MCF 10A (cell line): ENCODE measurements around the gene RCC2. TPM values are rescaled to one million over a fixed set of nuclear protein-coding genes. Genes with fewer than 3 reads are reported as not detected.

Experiments
- BruUV-seq: library from RNA; stranded (reverse); fragments of 400-500 nt; replicated peaks from 2 replicates; lab custom pipeline; 2021; lab: Mats Ljungman, UMichigan
- CTCF ChIA-PET: fragments of 300-600 bp; sonication (Branson Sonifier 250); formaldehyde crosslinking; extraction: SDS; loops from one replicate; lab custom pipeline; 2021; ENCODE audit warnings: antibody characterized with exemption, inconsistent platforms; lab: Yijun Ruan, JAX
- POLR2A ChIA-PET: fragments of 300-600, 350-650 bp; sonication (Branson Sonifier 250); formaldehyde crosslinking; extraction: SDS; loops from one replicate; lab custom pipeline; 2020; ENCODE audit warnings: antibody characterized with exemption, inconsistent platforms; lab: Yijun Ruan, JAX
- DNase-seq: peaks from one replicate; pipeline ENCODE4 v3.0.0-alpha.2; 2018; ENCODE audit not compliant: unreplicated experiment
- H3K27ac Mint-ChIP-seq: one replicate; pipeline ENCODE4 v1.8.0; 2022; ENCODE audit warnings: mild to moderate bottlenecking, low read depth, mixed read lengths; ENCODE audit not compliant: unreplicated experiment
- H3K27me3 Mint-ChIP-seq: one replicate; pipeline ENCODE4 v1.8.0; 2022; ENCODE audit warnings: mixed read lengths; ENCODE audit not compliant: insufficient read depth, unreplicated experiment
- H3K36me3 Mint-ChIP-seq: one replicate; pipeline ENCODE4 v1.8.0; 2022; ENCODE audit warnings: mild to moderate bottlenecking, moderate library complexity, mixed read lengths; ENCODE audit not compliant: insufficient read depth, unreplicated experiment
- H3K4me1 Mint-ChIP-seq: one replicate; pipeline ENCODE4 v1.8.0; 2022; ENCODE audit warnings: mixed read lengths; ENCODE audit not compliant: insufficient read depth, unreplicated experiment
- H3K4me3 Mint-ChIP-seq: one replicate; pipeline ENCODE4 v1.8.0; 2022; ENCODE audit warnings: mild to moderate bottlenecking, moderate library complexity, mixed read lengths; ENCODE audit not compliant: unreplicated experiment
- H3K9me3 Mint-ChIP-seq: one replicate; pipeline ENCODE4 v1.8.0; 2022; ENCODE audit warnings: mixed read lengths; ENCODE audit not compliant: unreplicated experiment
- intact Hi-C: fragments of 100-400 bp; cut with micrococcal nuclease; formaldehyde crosslinking; loops from 2 replicates; pipeline ENCODE4 v1.14.1; 2022
- total RNA-seq: library from RNA; stranded (reverse); gene quantifications from 2 replicates; pipeline ENCODE4 v1.2.3, GENCODE V29; 2022
- TF ChIP-seq, protein P1 (sequence below): fragments of 200-600 bp; IDR thresholded peaks from one replicate; pipeline ENCODE4 v1.8.0; 2022; ENCODE audit warnings: antibody characterized with exemption, mild to moderate bottlenecking; ENCODE audit not compliant: unreplicated experiment

Gene RCC2
- total RNA-seq, 1 experiment from 2014 or later, result 107 TPM

DNA sequence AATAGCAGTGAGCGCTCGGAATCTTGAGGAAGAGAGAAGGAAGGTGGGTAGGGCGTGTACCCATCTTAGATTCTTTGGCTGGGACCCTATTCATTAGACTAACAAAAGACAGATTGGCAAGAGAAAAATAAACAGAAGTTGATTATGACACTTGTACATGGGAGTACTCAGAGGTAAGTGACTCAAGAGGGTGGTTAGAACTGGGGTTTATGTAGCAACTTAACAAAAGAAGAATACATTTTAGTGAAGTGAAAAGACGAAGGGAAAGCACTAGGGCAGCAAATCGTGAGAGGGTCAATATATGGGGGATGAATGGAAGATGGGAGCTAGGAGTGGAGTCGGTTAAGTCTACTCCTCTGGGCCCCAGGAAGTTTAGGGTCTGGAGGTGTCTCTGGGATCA is 25.8 kb upstream of the RCC2 start:
- no TSS peak for BruUV-seq
- POLR2A ChIA-PET, result no interaction called here
- no peak for DNase-seq
- no peaks in the 10 kb centered on the region for H3K9me3 Mint-ChIP-seq
- H3K4me3 Mint-ChIP-seq, result no peak overlapping the region
- peaks cover 2% of the 10 kb centered on the region for H3K36me3 Mint-ChIP-seq
- intact Hi-C loops, result no loop called here
- H3K27me3 Mint-ChIP-seq, result no peaks in the 10 kb centered on the region
- H3K27ac Mint-ChIP-seq, result no peak overlapping the region
- TF ChIP-seq, protein P1, sequence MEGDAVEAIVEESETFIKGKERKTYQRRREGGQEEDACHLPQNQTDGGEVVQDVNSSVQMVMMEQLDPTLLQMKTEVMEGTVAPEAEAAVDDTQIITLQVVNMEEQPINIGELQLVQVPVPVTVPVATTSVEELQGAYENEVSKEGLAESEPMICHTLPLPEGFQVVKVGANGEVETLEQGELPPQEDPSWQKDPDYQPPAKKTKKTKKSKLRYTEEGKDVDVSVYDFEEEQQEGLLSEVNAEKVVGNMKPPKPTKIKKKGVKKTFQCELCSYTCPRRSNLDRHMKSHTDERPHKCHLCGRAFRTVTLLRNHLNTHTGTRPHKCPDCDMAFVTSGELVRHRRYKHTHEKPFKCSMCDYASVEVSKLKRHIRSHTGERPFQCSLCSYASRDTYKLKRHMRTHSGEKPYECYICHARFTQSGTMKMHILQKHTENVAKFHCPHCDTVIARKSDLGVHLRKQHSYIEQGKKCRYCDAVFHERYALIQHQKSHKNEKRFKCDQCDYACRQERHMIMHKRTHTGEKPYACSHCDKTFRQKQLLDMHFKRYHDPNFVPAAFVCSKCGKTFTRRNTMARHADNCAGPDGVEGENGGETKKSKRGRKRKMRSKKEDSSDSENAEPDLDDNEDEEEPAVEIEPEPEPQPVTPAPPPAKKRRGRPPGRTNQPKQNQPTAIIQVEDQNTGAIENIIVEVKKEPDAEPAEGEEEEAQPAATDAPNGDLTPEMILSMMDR, result no peak
- CTCF ChIA-PET, result interaction anchor here (0.9 to 1.7 kb wide), 2 partner anchors 11 kb away, joined by 4 to 5 read pairs; no protein-coding TSS in a partner anchor
- peaks cover 12% of the 10 kb centered on the region for H3K4me1 Mint-ChIP-seq

DNA sequence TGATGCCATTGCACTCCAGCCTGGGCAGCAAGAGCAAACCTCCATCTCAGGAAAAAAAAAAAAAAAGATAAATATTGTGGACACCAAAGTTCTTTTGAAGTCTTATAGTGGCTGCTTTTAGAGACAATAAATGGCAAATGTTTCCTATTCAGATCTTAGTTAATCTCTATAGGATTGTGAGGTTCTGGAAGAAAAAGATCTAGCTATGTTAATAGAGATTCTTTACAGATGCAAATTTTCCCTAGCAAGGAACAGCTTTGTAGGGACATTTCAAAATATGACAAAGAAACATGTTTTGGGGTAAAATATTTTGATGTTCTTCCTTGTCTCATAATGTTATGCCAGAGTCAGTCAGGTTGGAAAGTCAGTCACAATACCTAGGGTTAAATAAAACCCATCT is 24.5 kb upstream of the RCC2 start:
- CTCF ChIA-PET, result interaction anchor here (0.6 kb wide), 1 partner anchor 130 kb away, joined by 3 read pairs; no protein-coding TSS in a partner anchor
- no peaks in the 10 kb centered on the region for H3K27me3 Mint-ChIP-seq
- POLR2A ChIA-PET, result no interaction called here
- H3K4me1 Mint-ChIP-seq, result peaks cover 16% of the 10 kb centered on the region
- H3K4me3 Mint-ChIP-seq, result no peak overlapping the region
- H3K36me3 Mint-ChIP-seq, result peaks cover 6% of the 10 kb centered on the region
- TF ChIP-seq, protein P1, result no peak
- intact Hi-C loops, result no loop called here
- DNase-seq, result no peak
- no peaks in the 10 kb centered on the region for H3K9me3 Mint-ChIP-seq
- BruUV-seq, result no TSS peak
- H3K27ac Mint-ChIP-seq, result no peak overlapping the region

DNA sequence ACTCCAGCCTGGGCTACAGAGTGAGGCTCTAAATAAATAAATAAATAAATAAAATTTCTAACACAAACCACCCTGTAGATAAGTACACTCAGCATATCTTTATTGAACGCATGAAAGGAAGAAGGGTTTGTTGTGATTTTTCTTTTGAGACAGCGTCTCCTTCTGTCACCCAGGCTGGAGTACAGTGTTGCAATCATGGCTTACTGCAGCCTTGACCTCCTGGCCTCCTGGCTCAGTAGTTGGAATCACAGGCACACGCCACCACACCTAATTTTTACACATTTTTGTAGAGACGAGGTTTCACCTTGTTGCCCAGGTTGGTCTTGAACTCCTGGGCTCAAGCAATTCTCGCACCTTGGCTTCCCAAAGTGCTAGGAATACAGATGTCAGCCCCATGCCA is 23.2 kb upstream of the RCC2 start:
- TF ChIP-seq, protein P1, result no peak
- Mint-ChIP-seq H3K36me3 (peaks cover 6% of the 10 kb centered on the region), H3K4me3 (no peak overlapping the region), H3K4me1 (peaks cover 16% of the 10 kb centered on the region), H3K27ac (no peak overlapping the region), H3K9me3 (no peaks in the 10 kb centered on the region), H3K27me3 (no peaks in the 10 kb centered on the region)
- intact Hi-C loops, result no loop called here
- BruUV-seq, result no TSS peak
- CTCF ChIA-PET, result no interaction called here
- POLR2A ChIA-PET, result no interaction called here
- no peak for DNase-seq

DNA sequence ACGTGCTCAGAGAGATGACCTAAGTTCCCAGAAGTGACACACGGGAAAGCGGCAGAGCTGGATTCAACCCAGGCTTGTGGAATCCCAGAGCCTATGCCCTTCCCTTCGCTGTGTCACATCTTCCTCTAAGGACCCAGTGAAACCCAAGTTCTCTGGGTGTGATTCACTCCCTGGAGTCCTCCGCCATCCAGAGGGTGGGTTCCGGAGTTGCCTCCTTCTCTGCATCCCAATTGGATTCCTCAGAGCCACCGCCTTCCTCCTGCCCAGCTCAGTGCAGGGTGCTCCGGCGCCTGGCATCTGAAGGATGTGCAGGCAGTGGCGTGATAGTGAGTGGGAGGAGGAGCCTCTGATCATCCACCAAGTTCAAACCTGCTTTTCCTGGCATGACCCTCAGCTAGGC is 20.7 kb upstream of the RCC2 start:
- Mint-ChIP-seq H3K27ac (peak overlapping the region; percentile 73), H3K36me3 (peaks cover 9% of the 10 kb centered on the region), H3K4me3 (peak overlapping the region; percentile 35), H3K9me3 (no peaks in the 10 kb centered on the region), H3K4me1 (peaks cover 13% of the 10 kb centered on the region), H3K27me3 (no peaks in the 10 kb centered on the region)
- CTCF ChIA-PET, result interaction anchor here (0.9 to 2.0 kb wide), 3 partner anchors 14 to 21 kb away, joined by 3 to 7 read pairs (median 6); partner anchors contain the start of gene RCC2
- DNase-seq, result peak; percentile 95
- TF ChIP-seq, protein P1, result no peak
- POLR2A ChIA-PET, result interaction anchor here (0.6 to 2.7 kb wide), 12 partner anchors 8 to 736 kb away, joined by 3 to 114 read pairs (median 5); partner anchors contain the start of gene RCC2
- intact Hi-C loops, result loop anchor here (1.0 kb wide), 1 partner anchor 17 kb away; no protein-coding TSS in a partner anchor
- BruUV-seq, result no TSS peak
